BJ (cell line): Measurements from ENCODE around the gene SKI. TPM values are rescaled to one million over a fixed set of nuclear protein-coding genes. Genes with fewer than 3 reads are reported as not detected.

Experiments used
- CTCF ChIA-PET: fragments of 350-600 bp; formaldehyde crosslinking; extraction: SDS; loops from one replicate; lab custom pipeline; 2021; ENCODE audit warnings: antibody characterized with exemption, inconsistent platforms; lab: Yijun Ruan, JAX
- POLR2A ChIA-PET: fragments of 300-600 bp; sonication (Branson Sonifier 250); formaldehyde crosslinking; extraction: SDS; loops from one replicate; lab custom pipeline; 2021; ENCODE audit warnings: antibody characterized with exemption; lab: Charles Lee
- DNase-seq: peaks from one replicate; pipeline ENCODE4 v3.0.0-alpha.2; 2011; ENCODE audit warnings: low read depth
- H3K27me3 ChIP-seq: 2 replicates; pipeline ENCODE4 v1.6.0; 2011; ENCODE audit warnings: low read length; ENCODE audit not compliant: control insufficient read depth, insufficient read depth
- H3K36me3 ChIP-seq: 2 replicates; pipeline ENCODE4 v1.5.1; 2011; ENCODE audit warnings: low read length; ENCODE audit not compliant: control insufficient read depth, insufficient read depth
- H3K4me3 ChIP-seq: 2 replicates; pipeline ENCODE4 v1.5.1; 2011; ENCODE audit warnings: low read depth, mild to moderate bottlenecking, control low read depth, low read length
- CTCF ChIP-seq: IDR thresholded peaks from 2 replicates; pipeline ENCODE4 v1.5.1; 2011; ENCODE audit warnings: low read depth, mild to moderate bottlenecking, control low read depth, inconsistent platforms, low read length, moderate library complexity; ENCODE audit not compliant: insufficient read depth
- polyA plus RNA-seq: library from polyadenylated mRNA; depleted of rRNA; stranded (reverse); fragments of >200 nt; gene quantifications from 2 replicates; pipeline ENCODE4 v1.2.3, GENCODE V29; 2011

The SKI gene
- polyA plus RNA-seq, 1 experiment, result 5.1 TPM

DNA sequence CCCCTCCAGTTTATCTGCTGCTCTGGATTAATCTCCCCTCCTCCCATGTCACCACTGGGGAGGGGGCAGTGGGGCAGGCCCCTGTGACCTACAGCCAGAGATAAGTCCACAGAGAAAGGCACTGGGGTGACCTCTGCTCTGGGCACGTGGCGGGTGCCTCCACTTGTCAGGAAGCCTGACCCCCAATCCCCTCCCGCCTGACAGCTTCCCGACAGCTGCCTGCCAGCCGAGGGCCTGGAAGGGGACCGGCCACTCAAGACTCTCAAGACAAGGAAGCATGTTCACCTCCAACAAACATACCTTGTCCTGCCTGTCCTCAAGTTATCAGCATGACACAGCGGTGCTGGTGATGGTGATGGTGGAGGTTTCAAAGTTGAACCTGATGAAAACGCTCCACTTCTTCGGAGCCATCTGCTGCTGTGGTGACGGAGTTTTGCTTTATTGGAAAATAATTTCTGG is 30.4 kb upstream of the SKI start:
- no peak for TF ChIP-seq CTCF
- ChIA-PET CTCF (interaction anchor here (13.2 kb wide), 1 partner anchor 182 kb away, joined by 328 read pairs; no protein-coding TSS in a partner anchor), POLR2A (no interaction called here)
- Histone ChIP-seq H3K27me3 (no peaks in the 10 kb centered on the region), H3K36me3 (no peaks in the 10 kb centered on the region), H3K4me3 (no peak overlapping the region)
- DNase-seq, result no peak

- TF ChIP-seq CTCF, result no peak
- Histone ChIP-seq H3K27me3 (no peaks in the 10 kb centered on the region), H3K36me3 (no peaks in the 10 kb centered on the region), H3K4me3 (no peak overlapping the region)
- ChIA-PET POLR2A (no interaction called here), CTCF (interaction anchor here (0.7 to 13.2 kb wide), 5 partner anchors 9 to 193 kb away, joined by 3 to 328 read pairs (median 4); partner anchors contain the start of genes MORN1 and RER1)
- DNase-seq, result no peak
Observed at GRCh38 chr1:2198571-2198970, 29.5 kb upstream of the SKI start.

DNA sequence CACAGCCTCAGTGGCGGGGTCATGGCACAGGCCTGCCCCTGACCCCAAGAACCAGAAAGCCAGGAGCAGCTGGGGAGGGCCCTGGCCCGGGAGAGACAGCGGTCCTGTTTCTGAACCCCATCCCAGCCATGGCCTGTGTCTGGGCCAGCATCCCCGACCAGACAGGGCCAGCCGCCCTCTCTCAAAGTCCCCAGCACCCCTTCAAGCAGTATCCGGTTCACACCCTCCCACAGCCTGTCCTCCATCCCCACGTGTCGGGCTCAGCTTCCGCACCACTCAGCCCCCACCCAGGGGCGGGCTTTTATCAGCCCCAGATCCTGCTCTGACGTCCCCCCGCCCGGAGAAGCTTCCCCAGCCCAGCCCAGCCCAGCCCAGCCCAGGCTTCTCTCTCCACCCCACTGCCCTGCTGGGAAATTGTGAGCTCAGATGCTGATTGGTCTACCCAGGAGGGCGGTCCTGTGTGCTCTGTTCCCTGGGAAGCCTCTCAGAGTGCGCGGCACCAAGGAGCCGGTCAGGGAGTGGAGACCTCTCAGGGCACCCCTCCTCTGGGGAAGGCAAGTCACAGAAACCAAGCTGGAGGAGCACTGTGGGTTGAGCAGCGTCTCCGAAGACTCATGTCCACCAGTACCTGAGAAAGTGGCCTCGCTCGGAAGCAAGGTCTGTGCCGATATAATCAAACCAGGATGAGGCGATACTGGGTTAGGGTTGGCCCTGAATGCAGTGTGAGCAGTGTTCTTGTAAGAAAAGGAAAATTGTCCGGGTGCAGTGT is 28.9 kb upstream of the SKI start:
- peak; percentile 74 for DNase-seq
- 0 out of 2 replicates have a peak, but pooled peaks have one; percentile 18 for TF ChIP-seq CTCF
- H3K4me3 ChIP-seq, result peak overlapping the region; percentile 32
- no peaks in the 10 kb centered on the region for H3K27me3 ChIP-seq
- H3K36me3 ChIP-seq, result no peaks in the 10 kb centered on the region
- ChIA-PET CTCF (interaction anchor here (0.6 to 13.2 kb wide), 7 partner anchors 10 to 209 kb away, joined by 3 to 328 read pairs (median 4); partner anchors contain the start of genes MORN1 and RER1), POLR2A (interaction anchor here (0.6 kb wide), 4 partner anchors 71 to 334 kb away, joined by 3 to 26 read pairs (median 13); no protein-coding TSS in a partner anchor)

DNA sequence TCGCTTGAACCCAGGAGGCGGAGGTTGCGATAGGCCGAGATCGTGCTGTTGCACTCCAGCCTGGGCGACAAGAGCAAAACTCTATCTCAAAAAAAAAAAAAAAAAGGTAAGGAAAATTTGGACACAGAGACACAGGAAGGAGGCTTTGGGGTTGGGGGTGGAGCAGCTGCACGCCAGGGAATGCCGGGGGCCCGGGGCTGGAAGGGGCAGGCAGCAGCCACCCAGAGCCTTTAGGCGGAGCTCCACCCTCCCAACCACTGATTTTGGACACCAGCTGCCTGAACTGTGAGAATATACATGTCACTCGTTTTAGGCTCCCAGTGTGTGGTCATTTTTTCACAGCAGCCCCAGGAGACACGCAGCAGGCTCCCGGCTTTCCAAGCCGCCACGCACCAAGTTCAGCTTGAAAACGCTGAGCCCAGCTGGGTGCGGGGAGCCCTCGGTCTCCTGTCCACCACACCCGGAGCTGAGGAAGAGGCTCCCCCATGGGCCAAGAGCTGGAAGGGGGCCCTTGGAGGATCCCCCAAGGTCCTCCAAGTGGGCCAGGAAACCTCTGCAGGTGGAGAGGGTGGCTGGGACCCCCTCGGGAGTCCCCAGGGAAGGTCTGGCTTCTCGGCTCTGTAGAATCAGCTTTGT is 27.7 kb upstream of the SKI start:
- no peak for TF ChIP-seq CTCF
- no peak overlapping the region for H3K4me3 ChIP-seq
- no peaks in the 10 kb centered on the region for H3K36me3 ChIP-seq
- DNase-seq, result no peak
- H3K27me3 ChIP-seq, result no peaks in the 10 kb centered on the region
- POLR2A ChIA-PET, result interaction anchor here (0.6 kb wide), 1 partner anchor 10 kb away, joined by 3 read pairs; no protein-coding TSS in a partner anchor
- CTCF ChIA-PET, result interaction anchor here (1.4 to 13.2 kb wide), 2 partner anchors 11 to 180 kb away, joined by 3 to 328 read pairs; no protein-coding TSS in a partner anchor

DNA sequence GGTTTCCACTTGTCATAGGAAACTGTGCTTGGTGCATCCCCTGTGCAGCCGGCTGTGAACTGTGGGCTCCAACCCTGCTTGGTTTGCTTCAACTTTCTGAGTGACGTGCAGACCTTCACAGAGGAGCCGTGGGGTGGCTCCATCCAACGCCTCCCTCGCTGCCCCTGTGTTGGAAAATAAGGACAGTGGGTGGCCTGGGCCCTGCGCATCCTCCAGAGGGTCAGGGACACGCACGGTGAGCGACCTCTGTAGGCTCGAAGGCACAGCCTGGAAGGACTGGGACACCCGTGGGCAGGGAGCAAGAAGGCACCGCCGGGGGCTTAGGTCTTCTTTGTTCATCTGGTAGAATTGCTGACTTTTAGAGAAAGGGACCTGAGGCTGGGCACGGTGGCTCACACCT is 27.1 kb upstream of the SKI start:
- Histone ChIP-seq H3K27me3 (no peaks in the 10 kb centered on the region), H3K36me3 (no peaks in the 10 kb centered on the region), H3K4me3 (no peak overlapping the region)
- TF ChIP-seq CTCF, result no peak
- ChIA-PET CTCF (interaction anchor here (13.2 kb wide), 1 partner anchor 179 kb away, joined by 328 read pairs; no protein-coding TSS in a partner anchor), POLR2A (no interaction called here)
- no peak for DNase-seq
